WTC11 (cell line): ENCODE results near the gene ABHD17C. TPM values are rescaled to one million over a fixed set of nuclear protein-coding genes. Genes with fewer than 3 reads are reported as not detected.

Source experiments
- ATAC-seq: fragments of 200-7000 bp; cut with Tn5 transposase; 2 replicates; pipeline ENCODE4 v1.10.0; 2021; ENCODE audit warnings: mild to moderate bottlenecking, moderate library complexity
- CTCF ChIA-PET: fragments of 300-600 bp; sonication (Branson Sonifier 250); formaldehyde crosslinking; loops from one replicate; lab custom pipeline; 2021; ENCODE audit warnings: antibody characterized with exemption; lab: Charles Lee
- POLR2A ChIA-PET: fragments of 350-600 bp; sonication (Branson Sonifier 250); formaldehyde crosslinking; loops from one replicate; lab custom pipeline; 2021; ENCODE audit warnings: antibody characterized with exemption; lab: Charles Lee
- DNase-seq: peaks from one replicate; pipeline ENCODE4 v3.0.0; 2021; ENCODE audit warnings: low spot score
- H3K27ac Mint-ChIP-seq: 2 replicates; pipeline ENCODE4 v1.8.0; 2021; ENCODE audit warnings: mixed read lengths
- H3K27me3 Mint-ChIP-seq: 2 replicates; pipeline ENCODE4 v1.8.0; 2021; ENCODE audit warnings: low read depth, mild to moderate bottlenecking, moderate library complexity, mixed read lengths
- H3K36me3 Mint-ChIP-seq: 2 replicates; pipeline ENCODE4 v1.8.0; 2021; ENCODE audit warnings: mixed read lengths
- H3K4me1 Mint-ChIP-seq: 2 replicates; pipeline ENCODE4 v1.8.0; 2022; ENCODE audit warnings: mixed read lengths
- H3K4me3 Mint-ChIP-seq: 2 replicates; pipeline ENCODE4 v1.8.0; 2021; ENCODE audit warnings: mild to moderate bottlenecking, moderate library complexity, mixed read lengths
- H3K9me3 Mint-ChIP-seq: 2 replicates; pipeline ENCODE4 v1.8.0; 2021; ENCODE audit warnings: mixed read lengths
- CREM ChIP-seq: sonication (generic); formaldehyde crosslinking; IDR thresholded peaks from 2 replicates; pipeline ENCODE4 v1.8.1; 2022; ENCODE audit warnings: mild to moderate bottlenecking, missing genetic modification reagents, moderate library complexity
- E2F1 ChIP-seq: sonication (generic); formaldehyde crosslinking; IDR thresholded peaks from 2 replicates; pipeline ENCODE4 v1.8.0; 2022; ENCODE audit warnings: mild to moderate bottlenecking, missing genetic modification reagents
- ELF4 ChIP-seq: sonication (generic); formaldehyde crosslinking; IDR thresholded peaks from 2 replicates; pipeline ENCODE4 v1.8.1; 2022; ENCODE audit warnings: low read depth, mild to moderate bottlenecking, moderate library complexity, missing genetic modification reagents
- ERG ChIP-seq: fragments of 250-450 bp; sonication (Bioruptor Pico); IDR thresholded peaks from 2 replicates; pipeline ENCODE4 v1.8.0; 2021; ENCODE audit warnings: mild to moderate bottlenecking
- ETV6 ChIP-seq: sonication (generic); formaldehyde crosslinking; IDR thresholded peaks from 2 replicates; pipeline ENCODE4 v1.8.1; 2022; ENCODE audit warnings: mild to moderate bottlenecking, missing genetic modification reagents
- GTF2I ChIP-seq: fragments of 250-450 bp; sonication (Bioruptor Pico); conservative IDR thresholded peaks from 2 replicates; pipeline ENCODE4 v1.4.0; 2021; ENCODE audit warnings: mild to moderate bottlenecking
- HMGA2 ChIP-seq: fragments of 250-450 bp; sonication (Bioruptor Pico); IDR thresholded peaks from 2 replicates; pipeline ENCODE4 v1.4.0; 2021; ENCODE audit warnings: mild to moderate bottlenecking, moderate library complexity
- IRF2 ChIP-seq: sonication (generic); formaldehyde crosslinking; IDR thresholded peaks from 2 replicates; pipeline ENCODE4 v1.8.0; 2022; ENCODE audit warnings: low read depth, missing genetic modification reagents, borderline replicate concordance
- MAX ChIP-seq: sonication (generic); formaldehyde crosslinking; IDR thresholded peaks from 2 replicates; pipeline ENCODE4 v1.8.0; 2022; ENCODE audit warnings: mild to moderate bottlenecking, missing genetic modification reagents
- MYBL2 ChIP-seq: sonication (generic); formaldehyde crosslinking; IDR thresholded peaks from 2 replicates; pipeline ENCODE4 v1.8.1; 2023; ENCODE audit warnings: mild to moderate bottlenecking, moderate library complexity, missing genetic modification reagents
- NR1H2 ChIP-seq: sonication (generic); formaldehyde crosslinking; IDR thresholded peaks from 2 replicates; pipeline ENCODE4 v1.9.0; 2021; ENCODE audit warnings: mild to moderate bottlenecking, moderate library complexity, missing genetic modification reagents
- NR2C2 ChIP-seq: sonication (generic); formaldehyde crosslinking; IDR thresholded peaks from 2 replicates; pipeline ENCODE4 v1.8.0; 2022; ENCODE audit warnings: mild to moderate bottlenecking, missing genetic modification reagents
- NR3C1 ChIP-seq: sonication (generic); formaldehyde crosslinking; conservative IDR thresholded peaks from 2 replicates; pipeline ENCODE4 v1.8.1; 2023; ENCODE audit warnings: low read depth, mild to moderate bottlenecking, missing genetic modification reagents
- TCF7 ChIP-seq: sonication (generic); formaldehyde crosslinking; IDR thresholded peaks from 2 replicates; pipeline ENCODE4 v1.8.0; 2022; ENCODE audit warnings: mild to moderate bottlenecking, low read depth, missing genetic modification reagents, moderate library complexity
- TP53 ChIP-seq: sonication (generic); formaldehyde crosslinking; IDR thresholded peaks from 2 replicates; pipeline ENCODE4 v1.8.1; 2023; ENCODE audit warnings: mild to moderate bottlenecking, missing genetic modification reagents
- ZNF263 ChIP-seq: sonication (generic); formaldehyde crosslinking; IDR thresholded peaks from 2 replicates; pipeline ENCODE4 v1.8.1; 2022; ENCODE audit warnings: low read depth, mild to moderate bottlenecking, moderate library complexity, missing genetic modification reagents
- ZNF317 ChIP-seq: sonication (generic); formaldehyde crosslinking; IDR thresholded peaks from 2 replicates; pipeline ENCODE4 v1.8.1; 2023; ENCODE audit warnings: low read depth, mild to moderate bottlenecking, moderate library complexity, missing genetic modification reagents, borderline replicate concordance
- ZNF416 ChIP-seq: fragments of 250-450 bp; sonication (Bioruptor Pico); IDR thresholded peaks from 2 replicates; pipeline ENCODE4 v1.9.0; 2021; ENCODE audit warnings: mild to moderate bottlenecking, inconsistent platforms
- total RNA-seq: library from RNA; stranded (reverse); gene quantifications from 3 replicates; pipeline ENCODE4 v1.2.3, GENCODE V29; 2021
- TF ChIP-seq, protein P1 (sequence below): sonication (generic); formaldehyde crosslinking; IDR thresholded peaks from 2 replicates; pipeline ENCODE4 v1.8.0; 2023; ENCODE audit warnings: mild to moderate bottlenecking, missing genetic modification reagents
- TF ChIP-seq, protein P2 (sequence below): sonication (generic); formaldehyde crosslinking; IDR thresholded peaks from 2 replicates; pipeline ENCODE4 v1.8.1; 2023; ENCODE audit warnings: mild to moderate bottlenecking, moderate library complexity, missing genetic modification reagents
- TF ChIP-seq, protein P3 (sequence below): sonication (generic); formaldehyde crosslinking; IDR thresholded peaks from 2 replicates; pipeline ENCODE4 v1.8.1; 2023; ENCODE audit warnings: mild to moderate bottlenecking, missing genetic modification reagents
- TF ChIP-seq, protein P4 (sequence below): sonication (generic); formaldehyde crosslinking; IDR thresholded peaks from 2 replicates; pipeline ENCODE4 v1.8.1; 2022; ENCODE audit warnings: low read depth, mild to moderate bottlenecking, moderate library complexity, missing genetic modification reagents, borderline replicate concordance
- TF ChIP-seq, protein P5 (sequence below): fragments of 250-450 bp; sonication (Bioruptor Pico); IDR thresholded peaks from 2 replicates; pipeline ENCODE4 v1.9.0; 2021; ENCODE audit warnings: mild to moderate bottlenecking
- TF ChIP-seq, protein P6 (sequence below): sonication (generic); formaldehyde crosslinking; IDR thresholded peaks from 2 replicates; pipeline ENCODE4 v1.8.1; 2023; ENCODE audit warnings: mild to moderate bottlenecking, missing genetic modification reagents, moderate library complexity

Gene ABHD17C
- total RNA-seq, 1 experiment from 2014 or later = 29.0 TPM

GRCh38 chr15:80780416-80781221, 85.5 kb downstream of the ABHD17C start:
- Mint-ChIP-seq H3K27ac (no peak overlapping the region), H3K36me3 (no peaks in the 10 kb centered on the region), H3K9me3 (no peaks in the 10 kb centered on the region), H3K4me3 (peak overlapping the region; percentile 76), H3K27me3 (peaks cover 58% of the 10 kb centered on the region), H3K4me1 (peaks cover 11% of the 10 kb centered on the region)
- ATAC-seq (peak; percentile 45), DNase-seq (peak; percentile 85)
- CTCF ChIA-PET = interaction anchor here (0.6 to 6.4 kb wide), 43 partner anchors 12 to 485 kb away, joined by 3 to 143 read pairs (median 8); partner anchors contain the start of gene ABHD17C
- POLR2A ChIA-PET = interaction anchor here (1.9 kb wide), 1 partner anchor 120 kb away, joined by 8 read pairs; no protein-coding TSS in a partner anchor
- TF ChIP-seq HMGA2 (CRISPR knock-in tag) (no peak), ZNF263 (peak; percentile 20; the same call in 1 of the 2 replicates), TCF7 (CRISPR knock-in tag) (peak; percentile 86; the same call in 1 of the 2 replicates), E2F1 (CRISPR knock-in tag) (peak; percentile 79; the same call in 1 of the 2 replicates), ERG (CRISPR knock-in tag) (no peak), CREM (peak; percentile 79), MAX (CRISPR knock-in tag) (peak; percentile 84), ZNF416 (CRISPR knock-in tag) (no peak), MYBL2 (CRISPR knock-in tag) (peak; percentile 79; the same call in 1 of the 2 replicates), ELF4 (peak; percentile 93), NR2C2 (no peak; the same call in 1 of the 2 replicates), ZNF317 (CRISPR knock-in tag) (0 out of 2 replicates have a peak, but pooled peaks have one; percentile 33), ETV6 (CRISPR knock-in tag) (peak; percentile 95), NR1H2 (CRISPR knock-in tag) (0 out of 2 replicates have a peak, but pooled peaks have one; percentile 56), NR3C1 (CRISPR knock-in tag) (0 out of 2 replicates have a peak, but pooled peaks have one; percentile 17), GTF2I (CRISPR knock-in tag) (no peak), IRF2 (0 out of 2 replicates have a peak, but pooled peaks have one; percentile 58), TP53 (CRISPR knock-in tag) (peak; percentile 54; the same call in 1 of the 2 replicates)
- TF ChIP-seq, protein P1, sequence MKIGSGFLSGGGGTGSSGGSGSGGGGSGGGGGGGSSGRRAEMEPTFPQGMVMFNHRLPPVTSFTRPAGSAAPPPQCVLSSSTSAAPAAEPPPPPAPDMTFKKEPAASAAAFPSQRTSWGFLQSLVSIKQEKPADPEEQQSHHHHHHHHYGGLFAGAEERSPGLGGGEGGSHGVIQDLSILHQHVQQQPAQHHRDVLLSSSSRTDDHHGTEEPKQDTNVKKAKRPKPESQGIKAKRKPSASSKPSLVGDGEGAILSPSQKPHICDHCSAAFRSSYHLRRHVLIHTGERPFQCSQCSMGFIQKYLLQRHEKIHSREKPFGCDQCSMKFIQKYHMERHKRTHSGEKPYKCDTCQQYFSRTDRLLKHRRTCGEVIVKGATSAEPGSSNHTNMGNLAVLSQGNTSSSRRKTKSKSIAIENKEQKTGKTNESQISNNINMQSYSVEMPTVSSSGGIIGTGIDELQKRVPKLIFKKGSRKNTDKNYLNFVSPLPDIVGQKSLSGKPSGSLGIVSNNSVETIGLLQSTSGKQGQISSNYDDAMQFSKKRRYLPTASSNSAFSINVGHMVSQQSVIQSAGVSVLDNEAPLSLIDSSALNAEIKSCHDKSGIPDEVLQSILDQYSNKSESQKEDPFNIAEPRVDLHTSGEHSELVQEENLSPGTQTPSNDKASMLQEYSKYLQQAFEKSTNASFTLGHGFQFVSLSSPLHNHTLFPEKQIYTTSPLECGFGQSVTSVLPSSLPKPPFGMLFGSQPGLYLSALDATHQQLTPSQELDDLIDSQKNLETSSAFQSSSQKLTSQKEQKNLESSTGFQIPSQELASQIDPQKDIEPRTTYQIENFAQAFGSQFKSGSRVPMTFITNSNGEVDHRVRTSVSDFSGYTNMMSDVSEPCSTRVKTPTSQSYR (CRISPR knock-in tag) = peak; percentile 82; the same call in 1 of the 2 replicates
- TF ChIP-seq, protein P2, sequence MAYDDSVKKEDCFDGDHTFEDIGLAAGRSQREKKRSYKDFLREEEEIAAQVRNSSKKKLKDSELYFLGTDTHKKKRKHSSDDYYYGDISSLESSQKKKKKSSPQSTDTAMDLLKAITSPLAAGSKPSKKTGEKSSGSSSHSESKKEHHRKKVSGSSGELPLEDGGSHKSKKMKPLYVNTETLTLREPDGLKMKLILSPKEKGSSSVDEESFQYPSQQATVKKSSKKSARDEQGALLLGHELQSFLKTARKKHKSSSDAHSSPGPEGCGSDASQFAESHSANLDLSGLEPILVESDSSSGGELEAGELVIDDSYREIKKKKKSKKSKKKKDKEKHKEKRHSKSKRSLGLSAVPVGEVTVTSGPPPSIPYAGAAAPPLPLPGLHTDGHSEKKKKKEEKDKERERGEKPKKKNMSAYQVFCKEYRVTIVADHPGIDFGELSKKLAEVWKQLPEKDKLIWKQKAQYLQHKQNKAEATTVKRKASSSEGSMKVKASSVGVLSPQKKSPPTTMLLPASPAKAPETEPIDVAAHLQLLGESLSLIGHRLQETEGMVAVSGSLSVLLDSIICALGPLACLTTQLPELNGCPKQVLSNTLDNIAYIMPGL = 0 out of 2 replicates have a peak, but pooled peaks have one; percentile 44
- TF ChIP-seq, protein P3, sequence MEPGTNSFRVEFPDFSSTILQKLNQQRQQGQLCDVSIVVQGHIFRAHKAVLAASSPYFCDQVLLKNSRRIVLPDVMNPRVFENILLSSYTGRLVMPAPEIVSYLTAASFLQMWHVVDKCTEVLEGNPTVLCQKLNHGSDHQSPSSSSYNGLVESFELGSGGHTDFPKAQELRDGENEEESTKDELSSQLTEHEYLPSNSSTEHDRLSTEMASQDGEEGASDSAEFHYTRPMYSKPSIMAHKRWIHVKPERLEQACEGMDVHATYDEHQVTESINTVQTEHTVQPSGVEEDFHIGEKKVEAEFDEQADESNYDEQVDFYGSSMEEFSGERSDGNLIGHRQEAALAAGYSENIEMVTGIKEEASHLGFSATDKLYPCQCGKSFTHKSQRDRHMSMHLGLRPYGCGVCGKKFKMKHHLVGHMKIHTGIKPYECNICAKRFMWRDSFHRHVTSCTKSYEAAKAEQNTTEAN = peak; percentile 91; the same call in 1 of the 2 replicates
- TF ChIP-seq, protein P4, sequence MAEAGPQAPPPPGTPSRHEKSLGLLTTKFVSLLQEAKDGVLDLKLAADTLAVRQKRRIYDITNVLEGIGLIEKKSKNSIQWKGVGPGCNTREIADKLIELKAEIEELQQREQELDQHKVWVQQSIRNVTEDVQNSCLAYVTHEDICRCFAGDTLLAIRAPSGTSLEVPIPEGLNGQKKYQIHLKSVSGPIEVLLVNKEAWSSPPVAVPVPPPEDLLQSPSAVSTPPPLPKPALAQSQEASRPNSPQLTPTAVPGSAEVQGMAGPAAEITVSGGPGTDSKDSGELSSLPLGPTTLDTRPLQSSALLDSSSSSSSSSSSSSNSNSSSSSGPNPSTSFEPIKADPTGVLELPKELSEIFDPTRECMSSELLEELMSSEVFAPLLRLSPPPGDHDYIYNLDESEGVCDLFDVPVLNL (CRISPR knock-in tag) = peak; percentile 66; the same call in 1 of the 2 replicates
- TF ChIP-seq, protein P5, sequence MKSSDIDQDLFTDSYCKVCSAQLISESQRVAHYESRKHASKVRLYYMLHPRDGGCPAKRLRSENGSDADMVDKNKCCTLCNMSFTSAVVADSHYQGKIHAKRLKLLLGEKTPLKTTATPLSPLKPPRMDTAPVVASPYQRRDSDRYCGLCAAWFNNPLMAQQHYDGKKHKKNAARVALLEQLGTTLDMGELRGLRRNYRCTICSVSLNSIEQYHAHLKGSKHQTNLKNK (CRISPR knock-in tag) = no peak
- TF ChIP-seq, protein P6, sequence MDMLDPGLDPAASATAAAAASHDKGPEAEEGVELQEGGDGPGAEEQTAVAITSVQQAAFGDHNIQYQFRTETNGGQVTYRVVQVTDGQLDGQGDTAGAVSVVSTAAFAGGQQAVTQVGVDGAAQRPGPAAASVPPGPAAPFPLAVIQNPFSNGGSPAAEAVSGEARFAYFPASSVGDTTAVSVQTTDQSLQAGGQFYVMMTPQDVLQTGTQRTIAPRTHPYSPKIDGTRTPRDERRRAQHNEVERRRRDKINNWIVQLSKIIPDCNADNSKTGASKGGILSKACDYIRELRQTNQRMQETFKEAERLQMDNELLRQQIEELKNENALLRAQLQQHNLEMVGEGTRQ (CRISPR knock-in tag) = no peak
